C4-2B (cell line): Measurements from ENCODE around the gene MAPK8IP3.

Experiments used
- H3K27ac ChIP-seq: fragments of 450-650 bp; 2 replicates; pipeline ENCODE4 v1.5.1; 2017
- ZFX ChIP-seq: fragments of 450-650 bp; IDR thresholded peaks from 2 replicates; pipeline ENCODE4 v1.6.1; 2017
- TF ChIP-seq, protein P1 (sequence below): fragments of 450-650 bp; conservative IDR thresholded peaks from 2 replicates; pipeline ENCODE4 v1.5.1; 2017; ENCODE audit warnings: mild to moderate bottlenecking

MAPK8IP3 gene

GRCh38 chr16:1769402-1770300 is 63.7 kb downstream of the MAPK8IP3 start:
- TF ChIP-seq ZFX = no peak
- TF ChIP-seq, protein P1, sequence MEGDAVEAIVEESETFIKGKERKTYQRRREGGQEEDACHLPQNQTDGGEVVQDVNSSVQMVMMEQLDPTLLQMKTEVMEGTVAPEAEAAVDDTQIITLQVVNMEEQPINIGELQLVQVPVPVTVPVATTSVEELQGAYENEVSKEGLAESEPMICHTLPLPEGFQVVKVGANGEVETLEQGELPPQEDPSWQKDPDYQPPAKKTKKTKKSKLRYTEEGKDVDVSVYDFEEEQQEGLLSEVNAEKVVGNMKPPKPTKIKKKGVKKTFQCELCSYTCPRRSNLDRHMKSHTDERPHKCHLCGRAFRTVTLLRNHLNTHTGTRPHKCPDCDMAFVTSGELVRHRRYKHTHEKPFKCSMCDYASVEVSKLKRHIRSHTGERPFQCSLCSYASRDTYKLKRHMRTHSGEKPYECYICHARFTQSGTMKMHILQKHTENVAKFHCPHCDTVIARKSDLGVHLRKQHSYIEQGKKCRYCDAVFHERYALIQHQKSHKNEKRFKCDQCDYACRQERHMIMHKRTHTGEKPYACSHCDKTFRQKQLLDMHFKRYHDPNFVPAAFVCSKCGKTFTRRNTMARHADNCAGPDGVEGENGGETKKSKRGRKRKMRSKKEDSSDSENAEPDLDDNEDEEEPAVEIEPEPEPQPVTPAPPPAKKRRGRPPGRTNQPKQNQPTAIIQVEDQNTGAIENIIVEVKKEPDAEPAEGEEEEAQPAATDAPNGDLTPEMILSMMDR = no peak
- H3K27ac ChIP-seq = peak overlapping the region; percentile 94

DNA sequence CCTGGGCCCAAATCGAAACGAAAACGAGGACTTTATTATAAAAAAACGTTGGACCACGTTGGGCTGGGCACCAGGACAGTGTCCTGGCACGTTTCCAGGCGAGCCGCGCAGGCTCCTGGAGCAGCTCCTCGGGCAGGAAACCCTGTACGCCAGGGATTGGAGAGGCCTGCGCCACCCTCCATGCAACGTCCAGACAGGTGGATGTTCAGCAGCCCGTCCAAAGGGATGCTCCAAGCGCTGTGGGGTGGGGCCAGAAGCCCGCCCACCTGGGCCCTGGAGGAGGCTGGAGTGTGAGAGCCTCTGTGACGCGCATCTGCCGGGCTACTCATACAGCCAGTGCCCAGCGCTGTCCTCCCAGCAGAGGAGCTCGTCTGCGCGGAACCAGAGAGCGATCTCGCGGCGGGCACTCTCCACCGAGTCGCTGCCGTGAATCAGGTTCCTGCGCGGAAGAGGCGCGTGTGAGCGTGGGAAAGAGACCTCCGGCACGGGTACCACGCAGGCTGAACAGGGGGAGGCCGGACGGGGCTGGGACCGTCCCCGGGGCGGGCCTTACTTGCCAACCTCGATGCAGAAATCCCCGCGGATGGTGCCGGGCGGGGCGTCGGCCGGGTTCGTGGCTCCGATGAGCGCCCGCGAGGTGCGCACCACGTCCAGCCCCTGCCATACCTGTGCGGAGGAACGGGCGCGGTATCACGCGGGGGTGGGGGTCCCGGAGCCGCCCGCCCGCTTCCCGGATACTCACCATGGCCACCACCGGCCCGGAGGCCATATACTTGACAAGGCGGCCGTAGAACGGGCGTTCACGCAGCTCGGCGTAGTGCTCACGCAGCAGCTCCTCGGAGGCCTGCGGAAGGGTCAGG is 64.6 kb downstream of the MAPK8IP3 start:
- peak overlapping the region; percentile 94 for H3K27ac ChIP-seq
- TF ChIP-seq ZFX = no peak
- TF ChIP-seq, protein P1 = no peak

GRCh38 chr16:1771188-1771863 is 65.3 kb downstream of the MAPK8IP3 start, which contains the start of gene NME3:
NME3 (minus strand) TSS chr16:1771543; CDS start chr16:1771534, 9 bp downstream.
- TF ChIP-seq, protein P1 = no peak
- TF ChIP-seq ZFX = peak; percentile 41; the same call in 1 of the 2 replicates
- H3K27ac ChIP-seq = peak within 1 kb of the TSS; percentile 94

- TF ChIP-seq ZFX = no peak
- TF ChIP-seq, protein P1 = no peak
- peak overlapping the region; percentile 94 for H3K27ac ChIP-seq
These were observed 65.9 kb downstream of the MAPK8IP3 start for GRCh38 chr16:1771864-1772361.

GRCh38 chr16:1772362-1772907 is 66.4 kb downstream of the MAPK8IP3 start, which contains the start of gene EME2:
EME2 (plus strand) TSS chr16:1772810; CDS start chr16:1773228, 418 bp downstream.
- peak within 1 kb of the TSS; percentile 94 for H3K27ac ChIP-seq
- TF ChIP-seq, protein P1 = no peak
- TF ChIP-seq ZFX = no peak

DNA sequence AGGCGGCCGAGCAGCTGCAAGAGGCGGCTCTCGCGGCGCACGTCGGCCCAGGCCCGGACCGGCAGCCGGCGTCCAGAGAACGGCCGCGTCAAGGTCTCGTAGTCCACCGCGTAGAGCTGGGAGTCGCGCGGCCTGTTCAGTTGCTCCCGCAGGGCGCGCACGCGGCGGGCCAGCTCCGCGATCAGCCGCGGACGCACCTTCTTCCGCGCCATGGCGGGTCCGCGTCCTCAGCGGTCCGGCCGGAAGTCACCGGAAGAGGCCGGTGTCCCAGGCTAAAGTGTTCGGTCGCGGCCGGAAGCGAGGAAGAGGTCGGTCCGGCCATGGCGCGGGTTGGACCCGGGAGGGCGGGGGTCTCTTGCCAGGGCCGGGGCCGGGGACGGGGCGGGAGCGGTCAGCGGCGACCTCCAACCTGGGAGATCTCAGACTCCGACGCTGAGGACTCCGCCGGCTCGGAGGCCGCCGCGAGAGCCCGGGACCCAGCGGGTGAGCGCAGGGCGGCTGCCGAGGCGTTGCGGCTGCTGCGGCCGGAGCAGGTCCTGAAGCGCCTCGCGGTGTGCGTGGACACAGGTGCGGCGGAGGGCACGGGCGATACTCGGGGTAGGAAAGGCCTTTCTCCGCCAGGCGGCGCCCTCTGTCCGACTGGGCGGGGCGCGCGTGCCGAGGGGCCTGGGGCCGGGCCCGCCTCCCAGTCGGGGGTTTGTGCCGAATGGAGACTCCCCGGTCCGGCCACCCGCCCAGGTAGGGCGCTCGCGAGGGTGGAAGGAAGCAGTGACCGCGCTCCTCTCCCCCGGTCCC is 67.1 kb downstream of the MAPK8IP3 start, which contains the start of gene MRPS34:
MRPS34 (minus strand) TSS at position 227 of the 795 bp plus-strand sequence; CDS start at position 212, 15 bp downstream.
- peak; percentile 83 for TF ChIP-seq ZFX
- TF ChIP-seq, protein P1 = peak; percentile 94
- H3K27ac ChIP-seq = peak within 1 kb of the TSS; percentile 94
